HFFc6 (cell line): Measurements from ENCODE around the gene CERCAM. TPM values are rescaled to one million over a fixed set of nuclear protein-coding genes. Genes with fewer than 3 reads are reported as not detected.

ENCODE experiments used
- DNase-seq: peaks from one replicate; pipeline ENCODE4 v3.0.0-alpha.2; 2018
- H3K27ac Mint-ChIP-seq: 2 replicates; pipeline ENCODE4 v1.8.0; 2020; ENCODE audit warnings: mild to moderate bottlenecking, mixed read lengths
- H3K27me3 Mint-ChIP-seq: 2 replicates; pipeline ENCODE4 v1.8.0; 2021; ENCODE audit warnings: mild to moderate bottlenecking, moderate library complexity, mixed read lengths; ENCODE audit not compliant: insufficient read depth
- H3K36me3 Mint-ChIP-seq: 2 replicates; pipeline ENCODE4 v1.8.0; 2021; ENCODE audit warnings: low read depth, mixed read lengths
- H3K4me1 Mint-ChIP-seq: 2 replicates; pipeline ENCODE4 v1.8.0; 2020; ENCODE audit warnings: low read depth, mixed read lengths
- H3K4me3 Mint-ChIP-seq: 2 replicates; pipeline ENCODE4 v1.8.0; 2020; ENCODE audit warnings: mild to moderate bottlenecking, moderate library complexity, mixed read lengths
- H3K9me3 Mint-ChIP-seq: 2 replicates; pipeline ENCODE4 v1.8.0; 2020; ENCODE audit warnings: mild to moderate bottlenecking, mixed read lengths
- total RNA-seq, 6 experiments: library from RNA; stranded (reverse); fragmentation: NEBNext Ultra II Directional; extraction: Animal tissue kit (Norgen Biotek cat#: 25700); gene quantifications; 2 replicates in 1 of 6; 3 replicates in 5 of 6; pipeline ENCODE4 v1.2.3, GENCODE V29; 2021
- TF ChIP-seq, protein P1 (sequence below): fragments of 200-600 bp; sonication (generic); IDR thresholded peaks from 2 replicates; pipeline ENCODE4 v1.5.0; 2021; ENCODE audit warnings: antibody characterized with exemption, mild to moderate bottlenecking

Gene CERCAM
- total RNA-seq, 6 experiments from 2014 or later = 125 to 172 (median 136) TPM

DNA sequence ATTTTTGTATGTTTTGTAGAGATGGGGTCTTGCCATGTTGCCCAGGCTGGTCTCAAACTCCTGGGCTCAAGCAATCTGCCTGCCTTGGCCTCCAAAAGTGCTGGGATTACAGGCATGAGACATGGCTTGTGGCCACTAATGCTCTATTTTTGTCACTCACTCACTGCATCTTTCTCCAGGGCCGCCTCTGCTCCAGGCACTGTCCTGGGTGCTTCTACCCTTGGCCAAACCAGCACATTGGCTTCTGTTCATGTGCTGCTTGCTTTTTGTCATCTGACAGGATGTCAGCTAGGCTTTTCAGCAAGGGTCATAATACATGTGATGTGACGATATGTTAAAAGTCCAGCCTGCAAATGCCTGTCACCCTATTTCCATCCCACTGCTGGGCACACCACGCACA lies 38.4 kb downstream of the CERCAM start:
- no peak for DNase-seq

DNA sequence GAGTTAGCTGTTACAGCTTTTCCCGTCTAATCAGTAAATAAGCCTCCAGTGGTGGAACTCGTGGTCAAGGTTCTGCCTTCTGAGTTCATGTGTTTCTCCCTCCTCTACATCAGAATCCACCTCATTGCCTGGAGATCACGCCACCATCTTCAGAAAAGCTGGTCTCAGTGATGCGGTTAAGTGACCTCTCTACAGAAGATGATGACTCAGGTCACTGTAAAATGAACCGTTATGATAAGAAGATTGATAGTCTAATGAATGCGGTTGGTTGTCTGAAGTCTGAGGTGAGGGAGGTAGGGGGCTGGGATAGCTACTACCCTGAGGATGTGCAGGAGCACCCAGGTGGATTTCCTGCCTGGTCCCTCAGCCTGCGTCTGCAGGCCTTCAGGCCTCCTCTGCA lies 48.4 kb downstream of the CERCAM start:
- Mint-ChIP-seq H3K4me3 (no peak overlapping the region), H3K4me1 (peaks cover 6% of the 10 kb centered on the region; the same call in 1 of the 2 replicates), H3K27me3 (peaks cover 3% of the 10 kb centered on the region; the same call in 1 of the 2 replicates), H3K27ac (no peak overlapping the region), H3K36me3 (peaks cover 14% of the 10 kb centered on the region), H3K9me3 (no peaks in the 10 kb centered on the region)
- TF ChIP-seq, protein P1, sequence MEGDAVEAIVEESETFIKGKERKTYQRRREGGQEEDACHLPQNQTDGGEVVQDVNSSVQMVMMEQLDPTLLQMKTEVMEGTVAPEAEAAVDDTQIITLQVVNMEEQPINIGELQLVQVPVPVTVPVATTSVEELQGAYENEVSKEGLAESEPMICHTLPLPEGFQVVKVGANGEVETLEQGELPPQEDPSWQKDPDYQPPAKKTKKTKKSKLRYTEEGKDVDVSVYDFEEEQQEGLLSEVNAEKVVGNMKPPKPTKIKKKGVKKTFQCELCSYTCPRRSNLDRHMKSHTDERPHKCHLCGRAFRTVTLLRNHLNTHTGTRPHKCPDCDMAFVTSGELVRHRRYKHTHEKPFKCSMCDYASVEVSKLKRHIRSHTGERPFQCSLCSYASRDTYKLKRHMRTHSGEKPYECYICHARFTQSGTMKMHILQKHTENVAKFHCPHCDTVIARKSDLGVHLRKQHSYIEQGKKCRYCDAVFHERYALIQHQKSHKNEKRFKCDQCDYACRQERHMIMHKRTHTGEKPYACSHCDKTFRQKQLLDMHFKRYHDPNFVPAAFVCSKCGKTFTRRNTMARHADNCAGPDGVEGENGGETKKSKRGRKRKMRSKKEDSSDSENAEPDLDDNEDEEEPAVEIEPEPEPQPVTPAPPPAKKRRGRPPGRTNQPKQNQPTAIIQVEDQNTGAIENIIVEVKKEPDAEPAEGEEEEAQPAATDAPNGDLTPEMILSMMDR = no peak
- DNase-seq = no peak

More for the DNA sequence above, 38.4 kb downstream of the CERCAM start:
- Mint-ChIP-seq H3K9me3 (no peaks in the 10 kb centered on the region), H3K4me1 (peaks cover 17% of the 10 kb centered on the region), H3K27me3 (no peaks in the 10 kb centered on the region; the same call in 1 of the 2 replicates), H3K4me3 (no peak overlapping the region), H3K27ac (no peak overlapping the region), H3K36me3 (peaks cover 27% of the 10 kb centered on the region)
- TF ChIP-seq, protein P1 = no peak

DNA sequence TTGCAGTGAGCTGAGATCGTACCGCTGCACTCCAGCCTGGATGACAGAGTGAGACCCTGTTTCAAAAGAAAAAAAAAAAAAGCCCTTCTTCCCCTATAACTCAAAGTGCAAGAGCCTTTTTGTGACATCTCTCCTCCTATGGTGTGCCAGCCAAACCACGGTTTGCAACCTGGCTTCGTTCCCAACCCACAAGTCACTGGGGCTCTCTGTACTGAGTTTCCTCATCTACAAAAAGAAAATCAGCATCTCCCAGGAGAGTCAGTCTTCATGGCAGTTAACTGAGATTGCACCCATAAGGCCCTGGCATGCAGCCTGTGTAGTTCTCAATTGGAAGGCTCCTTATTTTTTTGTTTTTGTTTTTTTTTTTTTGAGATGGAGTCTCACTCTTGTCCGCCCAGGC lies 49.9 kb downstream of the CERCAM start:
- TF ChIP-seq, protein P1 = no peak
- Mint-ChIP-seq H3K27ac (no peak overlapping the region), H3K4me1 (peaks cover 6% of the 10 kb centered on the region; the same call in 1 of the 2 replicates), H3K27me3 (peaks cover 3% of the 10 kb centered on the region), H3K36me3 (peaks cover 22% of the 10 kb centered on the region), H3K4me3 (no peak overlapping the region), H3K9me3 (no peaks in the 10 kb centered on the region)
- DNase-seq = no peak

DNA sequence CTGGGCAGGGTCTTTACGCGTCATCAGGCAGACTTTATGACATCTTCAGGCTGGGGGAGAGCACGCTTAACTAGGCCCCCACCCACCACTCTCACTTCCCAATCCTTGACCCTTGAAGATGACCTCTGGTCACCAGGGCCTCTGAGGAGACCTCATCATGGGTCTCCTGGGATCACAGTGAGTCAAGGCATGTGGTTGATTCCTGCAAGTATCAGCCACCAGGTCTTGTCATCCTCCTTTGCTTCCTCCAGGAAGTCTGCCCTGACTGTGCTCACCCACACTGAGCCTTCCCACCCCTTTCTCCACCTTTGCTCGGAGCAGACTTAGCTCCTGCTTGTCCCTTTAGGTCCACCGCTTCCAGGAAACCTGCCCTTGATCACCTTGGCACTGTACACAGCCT lies 52.4 kb downstream of the CERCAM start:
- Mint-ChIP-seq H3K9me3 (no peaks in the 10 kb centered on the region), H3K27ac (no peak overlapping the region), H3K36me3 (peaks cover 27% of the 10 kb centered on the region), H3K4me3 (no peak overlapping the region), H3K27me3 (peaks cover 3% of the 10 kb centered on the region), H3K4me1 (peaks cover 6% of the 10 kb centered on the region; the same call in 1 of the 2 replicates)
- TF ChIP-seq, protein P1 = no peak
- DNase-seq = no peak

DNA sequence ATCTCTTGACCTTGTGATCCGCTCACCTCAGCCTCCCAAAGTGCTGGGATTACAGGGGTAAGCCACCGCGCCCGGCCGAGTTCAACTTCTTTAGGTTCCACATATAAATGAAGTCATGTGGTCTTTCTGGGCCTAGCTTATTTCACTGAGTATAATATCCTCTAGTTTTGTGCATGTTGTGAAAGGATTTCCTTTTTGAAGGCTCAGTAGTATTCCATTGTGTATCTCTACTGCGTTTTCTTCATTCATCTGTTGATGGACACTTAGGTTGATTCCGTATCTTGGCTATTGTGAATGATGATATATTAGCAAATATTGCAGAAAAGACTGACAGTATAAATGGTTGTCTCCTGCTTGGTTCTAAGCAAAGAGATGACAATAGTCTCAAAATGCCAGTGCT lies 55.2 kb downstream of the CERCAM start:
- Mint-ChIP-seq H3K9me3 (no peaks in the 10 kb centered on the region), H3K4me1 (no peaks in the 10 kb centered on the region), H3K36me3 (peaks cover 26% of the 10 kb centered on the region), H3K27me3 (peaks cover 3% of the 10 kb centered on the region), H3K27ac (no peak overlapping the region), H3K4me3 (no peak overlapping the region)
- no peak for DNase-seq
- TF ChIP-seq, protein P1 = no peak

DNA sequence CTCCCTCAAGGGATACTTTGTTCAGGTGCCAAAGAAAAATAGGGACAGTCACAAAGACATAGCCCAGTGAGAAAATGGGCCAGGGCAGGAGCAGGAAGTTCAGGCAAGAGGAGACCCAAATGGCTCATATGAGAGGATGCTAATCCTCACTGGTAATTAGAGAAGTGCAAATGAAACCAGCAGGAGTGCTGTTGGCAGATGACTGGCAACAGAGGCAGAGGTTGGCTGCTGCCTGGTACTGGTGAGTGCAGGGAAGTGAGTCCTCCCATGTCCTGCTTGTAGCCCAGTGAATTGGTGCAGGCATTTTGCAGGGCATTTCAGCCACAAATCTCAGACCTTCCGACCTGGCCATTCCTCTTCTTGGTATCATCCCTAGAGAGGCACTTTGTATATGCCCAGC lies 58.6 kb downstream of the CERCAM start:
- H3K9me3 Mint-ChIP-seq = no peaks in the 10 kb centered on the region
- no peak overlapping the region for H3K27ac Mint-ChIP-seq
- H3K27me3 Mint-ChIP-seq = no peaks in the 10 kb centered on the region; the same call in 1 of the 2 replicates
- no peaks in the 10 kb centered on the region for H3K4me1 Mint-ChIP-seq
- H3K36me3 Mint-ChIP-seq = peaks cover 31% of the 10 kb centered on the region
- TF ChIP-seq, protein P1 = no peak
- H3K4me3 Mint-ChIP-seq = no peak overlapping the region
- no peak for DNase-seq
